Parathyroid adenoma (tissue), 2 donors: ENCODE measurements around the gene LRRC49.

Source experiments
- H2AFZ ChIP-seq: fragments of 300-600 bp; sonication (generic); one replicate; pipeline ENCODE4 v1.7.0; 2017; ENCODE audit warnings: antibody characterized with exemption, mild to moderate bottlenecking
- H3K27ac ChIP-seq: fragments of 300-600 bp; sonication (generic); one replicate; pipeline ENCODE4 v1.7.0; 2017
- H3K27me3 ChIP-seq: fragments of 300-600 bp; sonication (generic); one replicate; pipeline ENCODE4 v1.7.0; 2017; ENCODE audit warnings: low read length; ENCODE audit not compliant: control insufficient read depth, insufficient read depth
- H3K36me3 ChIP-seq: fragments of 300-600 bp; sonication (generic); one replicate; pipeline ENCODE4 v1.7.0; 2017; ENCODE audit warnings: low read length; ENCODE audit not compliant: control insufficient read depth, insufficient read depth
- H3K4me1 ChIP-seq: fragments of 300-600 bp; sonication (generic); one replicate; pipeline ENCODE4 v1.7.0; 2017; ENCODE audit warnings: control low read depth
- H3K4me2 ChIP-seq: fragments of 300-600 bp; sonication (generic); one replicate; pipeline ENCODE4 v1.7.0; 2017; ENCODE audit warnings: low read length
- H3K4me3 ChIP-seq: fragments of 300-600 bp; sonication (generic); one replicate; pipeline ENCODE4 v1.7.0; 2017; ENCODE audit warnings: low read depth, low read length
- H3K79me2 ChIP-seq: fragments of 300-600 bp; sonication (generic); one replicate; pipeline ENCODE4 v1.7.0; 2017; ENCODE audit warnings: control low read depth
- H3K9ac ChIP-seq: fragments of 300-600 bp; sonication (generic); one replicate; pipeline ENCODE4 v1.7.0; 2017; ENCODE audit warnings: mild to moderate bottlenecking
- H3K9me3 ChIP-seq: fragments of 300-600 bp; sonication (generic); one replicate; pipeline ENCODE4 v1.7.0; 2017; ENCODE audit warnings: low read length; ENCODE audit not compliant: control insufficient read depth
- TF ChIP-seq, protein P1 (sequence below): fragments of 300-600 bp; sonication (generic); IDR thresholded peaks from one replicate; pipeline ENCODE4 v1.7.0; 2017; ENCODE audit warnings: antibody characterized with exemption, mild to moderate bottlenecking
- donor health status: primary hyperparathyroidism.

Gene LRRC49

GRCh38 chr15:70955151-70955550 lies 62.5 kb downstream of the LRRC49 start:
- Histone ChIP-seq H3K27ac (no peak overlapping the region), H3K27me3 (no peaks in the 10 kb centered on the region), H3K9ac (no peak overlapping the region), H3K79me2 (no peaks in the 10 kb centered on the region), H3K4me3 (no peak overlapping the region), H3K4me1 (no peaks in the 10 kb centered on the region), H3K36me3 (no peaks in the 10 kb centered on the region), H3K4me2 (no peak overlapping the region), H3K9me3 (no peaks in the 10 kb centered on the region), H2AFZ (no peak overlapping the region)
- TF ChIP-seq, protein P1, sequence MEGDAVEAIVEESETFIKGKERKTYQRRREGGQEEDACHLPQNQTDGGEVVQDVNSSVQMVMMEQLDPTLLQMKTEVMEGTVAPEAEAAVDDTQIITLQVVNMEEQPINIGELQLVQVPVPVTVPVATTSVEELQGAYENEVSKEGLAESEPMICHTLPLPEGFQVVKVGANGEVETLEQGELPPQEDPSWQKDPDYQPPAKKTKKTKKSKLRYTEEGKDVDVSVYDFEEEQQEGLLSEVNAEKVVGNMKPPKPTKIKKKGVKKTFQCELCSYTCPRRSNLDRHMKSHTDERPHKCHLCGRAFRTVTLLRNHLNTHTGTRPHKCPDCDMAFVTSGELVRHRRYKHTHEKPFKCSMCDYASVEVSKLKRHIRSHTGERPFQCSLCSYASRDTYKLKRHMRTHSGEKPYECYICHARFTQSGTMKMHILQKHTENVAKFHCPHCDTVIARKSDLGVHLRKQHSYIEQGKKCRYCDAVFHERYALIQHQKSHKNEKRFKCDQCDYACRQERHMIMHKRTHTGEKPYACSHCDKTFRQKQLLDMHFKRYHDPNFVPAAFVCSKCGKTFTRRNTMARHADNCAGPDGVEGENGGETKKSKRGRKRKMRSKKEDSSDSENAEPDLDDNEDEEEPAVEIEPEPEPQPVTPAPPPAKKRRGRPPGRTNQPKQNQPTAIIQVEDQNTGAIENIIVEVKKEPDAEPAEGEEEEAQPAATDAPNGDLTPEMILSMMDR: no peak

DNA sequence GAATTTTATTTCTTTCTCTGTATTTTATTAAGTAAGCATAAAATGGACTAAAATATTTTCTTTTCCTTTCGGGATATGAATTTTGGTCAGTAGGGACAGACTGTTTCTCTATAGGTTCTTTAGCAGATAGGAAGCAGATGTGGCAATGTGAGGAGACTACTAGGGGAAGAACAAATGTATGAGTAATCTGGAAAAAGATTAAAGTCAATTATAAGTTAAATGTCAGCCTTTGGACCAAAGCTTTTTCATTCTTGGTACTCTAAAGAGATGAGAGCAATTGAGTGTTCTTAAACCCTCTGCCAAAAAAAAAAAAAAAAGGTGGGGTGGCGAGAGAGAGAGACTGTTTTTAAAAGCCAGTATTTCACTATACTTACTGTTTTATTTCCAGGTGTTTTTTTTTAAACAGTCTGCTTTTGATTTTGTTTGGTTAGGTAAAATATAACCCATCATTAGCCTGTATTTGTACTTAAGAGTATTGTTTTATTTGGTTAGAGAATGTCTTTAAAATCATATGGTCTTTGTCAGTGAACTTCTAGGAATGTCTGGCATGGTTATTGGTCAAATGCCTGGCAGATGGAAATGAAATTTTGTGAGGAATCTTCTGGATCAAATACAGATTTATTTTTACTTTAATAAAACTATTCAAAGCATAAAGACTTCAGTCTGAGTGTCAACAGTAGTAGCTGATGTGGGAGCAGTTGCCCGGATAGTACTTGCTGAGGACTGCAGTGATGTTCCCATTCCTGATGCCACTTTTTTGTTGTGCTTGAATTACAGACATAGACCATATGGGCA lies 63.8 kb downstream of the LRRC49 start:
- H2AFZ ChIP-seq: no peak overlapping the region
- TF ChIP-seq, protein P1: no peak
- no peaks in the 10 kb centered on the region for H3K4me1 ChIP-seq
- no peak overlapping the region for H3K9ac ChIP-seq
- no peaks in the 10 kb centered on the region for H3K36me3 ChIP-seq
- H3K27me3 ChIP-seq: no peaks in the 10 kb centered on the region
- no peaks in the 10 kb centered on the region for H3K9me3 ChIP-seq
- no peak overlapping the region for H3K4me3 ChIP-seq
- no peak overlapping the region for H3K27ac ChIP-seq
- no peak overlapping the region for H3K4me2 ChIP-seq
- no peaks in the 10 kb centered on the region for H3K79me2 ChIP-seq

- H3K27ac ChIP-seq: no peak overlapping the region
- no peaks in the 10 kb centered on the region for H3K79me2 ChIP-seq
- H3K4me2 ChIP-seq: no peak overlapping the region
- H3K9ac ChIP-seq: no peak overlapping the region
- TF ChIP-seq, protein P1: no peak
- H3K27me3 ChIP-seq: no peaks in the 10 kb centered on the region
- no peak overlapping the region for H3K4me3 ChIP-seq
- no peaks in the 10 kb centered on the region for H3K36me3 ChIP-seq
- H3K9me3 ChIP-seq: no peaks in the 10 kb centered on the region
- H3K4me1 ChIP-seq: no peaks in the 10 kb centered on the region
- H2AFZ ChIP-seq: no peak overlapping the region
Observed at GRCh38 chr15:70962084-70962483, 69.5 kb downstream of the LRRC49 start.

- H3K4me3 ChIP-seq: no peak overlapping the region
- no peaks in the 10 kb centered on the region for H3K27me3 ChIP-seq
- H3K9ac ChIP-seq: no peak overlapping the region
- no peak overlapping the region for H3K4me2 ChIP-seq
- H3K79me2 ChIP-seq: no peaks in the 10 kb centered on the region
- H3K9me3 ChIP-seq: no peaks in the 10 kb centered on the region
- no peak overlapping the region for H3K27ac ChIP-seq
- H3K4me1 ChIP-seq: no peaks in the 10 kb centered on the region
- TF ChIP-seq, protein P1: no peak
- H3K36me3 ChIP-seq: no peaks in the 10 kb centered on the region
- no peak overlapping the region for H2AFZ ChIP-seq
Observed at GRCh38 chr15:70963199-70963598, 70.6 kb downstream of the LRRC49 start.

DNA sequence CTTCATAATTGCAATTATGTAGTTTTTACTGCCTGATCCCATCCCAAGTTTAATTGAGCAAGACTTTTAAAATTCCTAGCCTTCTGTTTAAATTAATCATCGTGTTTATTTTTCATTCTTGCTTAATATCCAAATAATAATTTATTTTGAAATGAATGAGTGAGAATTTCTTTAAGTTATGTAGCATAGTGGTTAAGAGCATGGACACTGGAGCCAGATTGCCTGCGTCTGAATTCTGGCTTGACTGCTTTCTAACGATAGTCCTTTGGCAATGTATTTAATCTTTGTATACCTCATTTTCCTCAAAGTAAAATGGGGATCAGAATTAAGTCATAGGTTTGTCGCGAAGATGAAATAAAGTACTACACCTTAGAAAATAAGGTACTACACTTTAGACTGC lies 71.4 kb downstream of the LRRC49 start:
- no peaks in the 10 kb centered on the region for H3K79me2 ChIP-seq
- H3K9ac ChIP-seq: no peak overlapping the region
- H3K27ac ChIP-seq: no peak overlapping the region
- no peak overlapping the region for H3K4me3 ChIP-seq
- H3K36me3 ChIP-seq: no peaks in the 10 kb centered on the region
- H3K9me3 ChIP-seq: no peaks in the 10 kb centered on the region
- H3K4me1 ChIP-seq: no peaks in the 10 kb centered on the region
- no peak overlapping the region for H2AFZ ChIP-seq
- TF ChIP-seq, protein P1: no peak
- no peaks in the 10 kb centered on the region for H3K27me3 ChIP-seq
- H3K4me2 ChIP-seq: no peak overlapping the region
